HFF-Myc (cell line): ENCODE measurements around the gene CHST12.
"Not testable (repeated sequence)": the region's sequence is repeated elsewhere in the genome, so short reads cannot be mapped to it uniquely, and the experiment has no call there.

Experiments used
- DNase-seq: peaks from one replicate; pipeline ENCODE4 v3.0.0-alpha.2; 2011; ENCODE audit warnings: low read depth; ENCODE audit errors: extremely low read depth
- H3K4me3 ChIP-seq: replicated peaks from 2 replicates; pipeline ENCODE4 v1.5.1; 2011; ENCODE audit warnings: low read depth, mild to moderate bottlenecking, control low read depth, low read length
- TF ChIP-seq, protein P1 (sequence below): IDR thresholded peaks from 2 replicates; pipeline ENCODE4 v1.5.1; 2012; ENCODE audit warnings: mild to moderate bottlenecking, low read depth, low read length, control low read depth; ENCODE audit errors: missing control alignments

Gene CHST12

DNA sequence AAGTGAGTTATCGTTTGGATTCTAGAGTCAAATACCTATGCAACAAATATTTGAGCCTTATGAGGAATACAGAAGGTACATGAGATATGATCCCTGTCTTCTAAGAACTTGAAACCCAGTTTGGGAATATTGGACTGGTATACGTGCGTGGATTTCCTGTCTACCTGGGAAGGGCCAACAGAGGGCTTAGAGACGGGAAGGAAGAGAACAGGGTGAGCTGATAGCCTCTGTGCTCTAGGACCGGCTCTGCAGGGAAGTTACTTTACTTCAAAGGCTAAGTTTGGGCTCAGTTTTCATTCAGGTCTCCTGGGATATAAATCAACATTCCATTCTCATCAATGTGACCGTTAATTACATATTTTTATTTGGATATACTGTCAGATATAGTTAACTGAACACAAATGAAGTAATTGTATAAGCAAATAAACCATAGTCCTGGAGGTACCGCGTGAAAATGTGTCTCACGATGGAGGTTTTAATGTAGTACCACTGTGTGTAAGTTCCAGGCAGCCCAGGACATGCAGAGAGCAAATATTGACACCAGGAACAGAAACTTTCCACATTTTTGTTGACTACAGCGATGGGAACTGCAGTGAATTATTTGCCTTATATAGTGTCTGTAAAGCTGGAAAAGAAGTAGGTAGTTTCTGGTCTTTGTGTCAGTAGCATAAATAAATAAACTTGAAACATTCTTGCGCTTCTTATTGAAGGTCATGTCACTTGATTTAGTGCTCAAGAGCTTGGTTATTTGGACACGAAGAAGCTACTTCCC is 8.6 kb downstream of the CHST12 start:
- TF ChIP-seq, protein P1, sequence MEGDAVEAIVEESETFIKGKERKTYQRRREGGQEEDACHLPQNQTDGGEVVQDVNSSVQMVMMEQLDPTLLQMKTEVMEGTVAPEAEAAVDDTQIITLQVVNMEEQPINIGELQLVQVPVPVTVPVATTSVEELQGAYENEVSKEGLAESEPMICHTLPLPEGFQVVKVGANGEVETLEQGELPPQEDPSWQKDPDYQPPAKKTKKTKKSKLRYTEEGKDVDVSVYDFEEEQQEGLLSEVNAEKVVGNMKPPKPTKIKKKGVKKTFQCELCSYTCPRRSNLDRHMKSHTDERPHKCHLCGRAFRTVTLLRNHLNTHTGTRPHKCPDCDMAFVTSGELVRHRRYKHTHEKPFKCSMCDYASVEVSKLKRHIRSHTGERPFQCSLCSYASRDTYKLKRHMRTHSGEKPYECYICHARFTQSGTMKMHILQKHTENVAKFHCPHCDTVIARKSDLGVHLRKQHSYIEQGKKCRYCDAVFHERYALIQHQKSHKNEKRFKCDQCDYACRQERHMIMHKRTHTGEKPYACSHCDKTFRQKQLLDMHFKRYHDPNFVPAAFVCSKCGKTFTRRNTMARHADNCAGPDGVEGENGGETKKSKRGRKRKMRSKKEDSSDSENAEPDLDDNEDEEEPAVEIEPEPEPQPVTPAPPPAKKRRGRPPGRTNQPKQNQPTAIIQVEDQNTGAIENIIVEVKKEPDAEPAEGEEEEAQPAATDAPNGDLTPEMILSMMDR = no peak
- no peak overlapping the region for H3K4me3 ChIP-seq
- DNase-seq = no peak

- DNase-seq = no peak
- H3K4me3 ChIP-seq = no peak overlapping the region
- TF ChIP-seq, protein P1 = no peak
These were observed 9.3 kb downstream of the CHST12 start for GRCh38 chr7:2412587-2413201.

- TF ChIP-seq, protein P1 = no peak
These were observed 12.7 kb downstream of the CHST12 start for GRCh38 chr7:2416063-2416462.

GRCh38 chr7:2416650-2417049 is 13.2 kb downstream of the CHST12 start:
- no peak overlapping the region for H3K4me3 ChIP-seq
- TF ChIP-seq, protein P1 = no peak
- DNase-seq = no peak

More at GRCh38 chr7:2416063-2416462, 12.7 kb downstream of the CHST12 start:
- no peak overlapping the region for H3K4me3 ChIP-seq
- no peak for DNase-seq

DNA sequence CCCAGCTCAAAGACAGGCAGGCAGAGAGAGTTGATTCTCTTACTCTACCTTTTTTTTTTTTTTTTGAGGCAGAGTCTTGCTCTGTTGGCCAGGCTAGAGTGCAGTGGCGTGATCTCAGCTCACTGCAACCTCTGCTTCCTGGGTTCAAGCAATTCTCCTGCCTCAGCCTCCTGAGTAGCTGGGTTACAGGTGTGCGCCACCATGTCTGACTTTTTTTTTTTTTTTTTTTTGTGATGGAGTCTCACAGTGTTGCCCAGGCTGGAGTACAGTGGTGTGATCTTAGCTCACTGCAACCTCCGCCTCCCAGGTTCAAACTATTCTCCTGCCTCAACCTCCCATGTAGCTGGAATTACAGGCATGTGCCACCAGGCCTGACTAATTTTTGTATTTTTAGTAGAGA is 13.8 kb downstream of the CHST12 start:
- not testable (repeated sequence) for H3K4me3 ChIP-seq, DNase-seq

GRCh38 chr7:2417981-2418481 is 14.6 kb downstream of the CHST12 start:
- TF ChIP-seq, protein P1 = no peak
- H3K4me3 ChIP-seq = no peak overlapping the region
- no peak for DNase-seq

- TF ChIP-seq, protein P1 = no peak
- H3K4me3 ChIP-seq = no peak overlapping the region
- DNase-seq = no peak
These were observed 17.0 kb downstream of the CHST12 start for GRCh38 chr7:2420216-2420933.
